Pancreas (tissue), 10 donors: ENCODE results near the gene LYPD6B. TPM values are rescaled to one million over a fixed set of nuclear protein-coding genes. Genes with fewer than 3 reads are reported as not detected.

Experiments used
- ATAC-seq, 4 donors: fragments of 200-7000 bp; cut with Tn5 transposase; one replicate each; pipeline versions ENCODE4 v1.8.0 to v1.9.1; 2020; ENCODE audit warnings: mild to moderate bottlenecking in 4 of 4, moderate library complexity in 4 of 4
- DNase-seq, 6 donors: peaks; one replicate each; pipeline ENCODE4 v3.0.0-alpha.2; 2020
- FAIRE-seq: peaks from 2 replicates; lab custom pipeline; 2012; peaks lifted over from hg19 to GRCh38; lab: Jason Lieb, UNC
- H3K27ac ChIP-seq, 4 donors: fragments of 200-600 bp; sonication (generic); 1 replicate in 3 of 4; 2 replicates in 1 of 4; pipeline versions ENCODE4 v1.5.0 to v1.8.0; 2020
- H3K27me3 ChIP-seq, 4 donors: fragments of 200-600 bp; one replicate each; pipeline ENCODE4 v1.8.0; 2021
- H3K36me3 ChIP-seq, 3 donors: fragments of 200-600 bp; sonication (generic) in 1 of 3; one replicate each; pipeline versions ENCODE4 v1.5.0 to v1.8.0; 2020 to 2021
- H3K4me1 ChIP-seq, 3 donors: fragments of 200-600 bp; one replicate each; pipeline ENCODE4 v1.8.0; 2021
- H3K4me3 ChIP-seq, 4 donors: fragments of 200-600 bp; sonication (generic) in 2 of 4; one replicate each; pipeline versions ENCODE4 v1.5.0 to v1.8.0; 2020 to 2021
- H3K9me3 ChIP-seq, 4 donors: fragments of 200-600 bp; one replicate each; pipeline ENCODE4 v1.8.0; 2021
- CTCF ChIP-seq, 4 donors: fragments of 200-600 bp; sonication (generic) in 3 of 4; IDR thresholded peaks; one replicate each; pipeline versions ENCODE4 v1.5.0 to v1.8.0; 2021; ENCODE audit warnings: antibody characterized with exemption in 4 of 4
- WGBS, 2 donors: extraction: QIAGEN DNeasy Blood & Tissue Kit; methylation state at CpG; one replicate each; pipeline ENCODE4 v1.1.7; 2013; 5-methylcytosine and 5-hydroxymethylcytosine counted together
- intact Hi-C, 3 donors: fragments of 100-400 bp; cut with DNase I; formaldehyde crosslinking; loops; one replicate each; pipeline versions ENCODE4 v1.11.1 to v1.14.2; 2022
- polyA plus RNA-seq, 2 donors: library from polyadenylated mRNA; stranded (reverse); fragments of 200-250 nt; gene quantifications; one replicate each; pipeline ENCODE4 v1.2.3, GENCODE V29; 2013
- total RNA-seq, 6 donors: library from RNA; stranded (reverse); fragmentation: NEBNext Ultra II Directional in 4 of 6; extraction: Animal tissue kit (Norgen Biotek cat#: 25700) in 4 of 6; gene quantifications; one replicate each; pipeline versions ENCODE4 v1.2.1 to v1.2.4, GENCODE V29; 2021 to 2023
- donor health status: healthy with polysubstance abuse.
- donor health status: DM: no; HTN: no; CAD: no; lungs with moderate emphysema.
- donor health status: DM: no; HTN: no; CAD: no.
- donor health status: control.
- donor health status: control.
- donor health status: Bipolar disorder and iron deficiency.
- donor health status: DM: yes; HTN: yes; CAD: no.
- donor health status: DM: no; HTN: no; CAD: no.
- donor health status: DM: no; HTN: no; CAD: no.
- donor health status: DM: yes; HTN: yes; CAD: no.

The LYPD6B gene
- total and polyA plus RNA-seq, 8 donors: 3.0 to 8.1 (median 4.6) TPM

- H3K9me3 ChIP-seq: no peaks in the 10 kb centered on the region
- no peak for FAIRE-seq
- intact Hi-C loops: no loop called here
- H3K36me3 ChIP-seq: no peaks in the 10 kb centered on the region
- DNase-seq: no peak
- TF ChIP-seq CTCF (IDR thresholded peaks at IDR 0.05): no peak
- H3K27ac ChIP-seq: no peak overlapping the region
- peaks cover 0 to 11% (median 9%) of the 10 kb centered on the region in 3 donors for H3K4me1 ChIP-seq
- ATAC-seq: no peak
- no peak overlapping the region for H3K4me3 ChIP-seq
- H3K27me3 ChIP-seq: no peaks in the 10 kb centered on the region
Measured at GRCh38 chr2:149164827-149165226, 126.3 kb downstream of the LYPD6B start.

- Histone ChIP-seq H3K27me3 (no peaks in the 10 kb centered on the region), H3K9me3 (no peaks in the 10 kb centered on the region), H3K4me3 (no peak overlapping the region), H3K4me1 (peaks cover 8 to 28% (median 15%) of the 10 kb centered on the region in 3 donors), H3K27ac (no peak overlapping the region), H3K36me3 (no peaks in the 10 kb centered on the region)
- intact Hi-C loops: no loop called here
- ATAC-seq (no peak), DNase-seq (no peak), FAIRE-seq (no peak)
- no peak for TF ChIP-seq CTCF (IDR thresholded peaks at IDR 0.05)
- 71 to 75% methylated on average over 5 of the region's 5 CpGs for WGBS, 2 donors
Measured at GRCh38 chr2:149167001-149167780, 128.7 kb downstream of the LYPD6B start.

GRCh38 chr2:149167941-149168340 is 129.4 kb downstream of the LYPD6B start:
- FAIRE-seq (no peak), DNase-seq (peak in 1 of 6 donors; percentile 21), ATAC-seq (no peak)
- 85 to 90% methylated on average over 4 of the region's 4 CpGs for WGBS, 2 donors
- intact Hi-C loops: no loop called here
- Histone ChIP-seq H3K36me3 (no peaks in the 10 kb centered on the region), H3K4me1 (peaks cover 8 to 28% (median 15%) of the 10 kb centered on the region in 3 donors), H3K27me3 (no peaks in the 10 kb centered on the region), H3K27ac (no peak overlapping the region), H3K9me3 (no peaks in the 10 kb centered on the region), H3K4me3 (no peak overlapping the region)
- TF ChIP-seq CTCF (IDR thresholded peaks at IDR 0.05): no peak

- Histone ChIP-seq H3K9me3 (no peaks in the 10 kb centered on the region), H3K27me3 (no peaks in the 10 kb centered on the region), H3K4me3 (no peak overlapping the region), H3K4me1 (peaks cover 8 to 28% (median 15%) of the 10 kb centered on the region in 3 donors), H3K27ac (peak overlapping the region in 2 of 4 donors; percentile 33 to 59), H3K36me3 (no peaks in the 10 kb centered on the region)
- ATAC-seq: peak; percentile 94 to 98 (median 96)
- FAIRE-seq: no peak
- 18 to 26% methylated on average over 4 of the region's 4 CpGs for WGBS, 2 donors
- DNase-seq: peak in 4 of 6 donors; percentile 17 to 62 (median 49)
- intact Hi-C loops: no loop called here
- TF ChIP-seq CTCF (IDR thresholded peaks at IDR 0.05): no peak
Measured at GRCh38 chr2:149169656-149170055, 131.2 kb downstream of the LYPD6B start.

GRCh38 chr2:149170156-149170555 is 131.7 kb downstream of the LYPD6B start:
- Histone ChIP-seq H3K4me1 (peaks cover 8 to 28% (median 15%) of the 10 kb centered on the region in 3 donors), H3K36me3 (no peaks in the 10 kb centered on the region), H3K27me3 (no peaks in the 10 kb centered on the region), H3K27ac (peak overlapping the region in 2 of 4 donors; percentile 22 to 59), H3K9me3 (no peaks in the 10 kb centered on the region), H3K4me3 (no peak overlapping the region)
- 76 to 90% methylated on average over 1 of the region's 1 CpG for WGBS, 2 donors
- DNase-seq (no peak), ATAC-seq (no peak), FAIRE-seq (no peak)
- TF ChIP-seq CTCF (IDR thresholded peaks at IDR 0.05): no peak
- intact Hi-C loops: no loop called here
